Muscle layer of colon (tissue), 2 donors: ENCODE data around the gene CTRL.
"Not testable (repeated sequence)": the region's sequence is repeated elsewhere in the genome, so short reads cannot be mapped to it uniquely, and the experiment has no call there.

ENCODE experiments used
- H3K27ac ChIP-seq: one replicate; pipeline ENCODE4 v1.7.0; 2013; ENCODE audit warnings: low read depth, mild to moderate bottlenecking, low read length, moderate library complexity
- H3K27me3 ChIP-seq, 2 donors: one replicate each; pipeline ENCODE4 v1.7.0; 2013; ENCODE audit warnings: low read length in 2 of 2, mild to moderate bottlenecking in 2 of 2; ENCODE audit not compliant: insufficient read depth in 2 of 2, control insufficient read depth in 1 of 2
- H3K36me3 ChIP-seq: one replicate; pipeline ENCODE4 v1.7.0; 2013; ENCODE audit warnings: mild to moderate bottlenecking, low read length; ENCODE audit not compliant: insufficient read depth
- H3K4me1 ChIP-seq: one replicate; pipeline ENCODE4 v1.7.0; 2013; ENCODE audit warnings: mild to moderate bottlenecking, low read length; ENCODE audit not compliant: insufficient read depth
- H3K4me3 ChIP-seq, 2 donors: one replicate each; pipeline ENCODE4 v1.7.0; 2013; ENCODE audit warnings: low read length in 2 of 2, low read depth in 1 of 2, mild to moderate bottlenecking in 1 of 2, moderate library complexity in 1 of 2
- H3K9ac ChIP-seq: one replicate; pipeline ENCODE4 v1.7.0; 2013; ENCODE audit warnings: low read length
- H3K9me3 ChIP-seq: one replicate; pipeline ENCODE4 v1.7.0; 2013; ENCODE audit warnings: mild to moderate bottlenecking, low read length
- donor health status: abdominal sarcoma.
- donor health status: Adenocarcinoma of cecum.

CTRL gene

DNA sequence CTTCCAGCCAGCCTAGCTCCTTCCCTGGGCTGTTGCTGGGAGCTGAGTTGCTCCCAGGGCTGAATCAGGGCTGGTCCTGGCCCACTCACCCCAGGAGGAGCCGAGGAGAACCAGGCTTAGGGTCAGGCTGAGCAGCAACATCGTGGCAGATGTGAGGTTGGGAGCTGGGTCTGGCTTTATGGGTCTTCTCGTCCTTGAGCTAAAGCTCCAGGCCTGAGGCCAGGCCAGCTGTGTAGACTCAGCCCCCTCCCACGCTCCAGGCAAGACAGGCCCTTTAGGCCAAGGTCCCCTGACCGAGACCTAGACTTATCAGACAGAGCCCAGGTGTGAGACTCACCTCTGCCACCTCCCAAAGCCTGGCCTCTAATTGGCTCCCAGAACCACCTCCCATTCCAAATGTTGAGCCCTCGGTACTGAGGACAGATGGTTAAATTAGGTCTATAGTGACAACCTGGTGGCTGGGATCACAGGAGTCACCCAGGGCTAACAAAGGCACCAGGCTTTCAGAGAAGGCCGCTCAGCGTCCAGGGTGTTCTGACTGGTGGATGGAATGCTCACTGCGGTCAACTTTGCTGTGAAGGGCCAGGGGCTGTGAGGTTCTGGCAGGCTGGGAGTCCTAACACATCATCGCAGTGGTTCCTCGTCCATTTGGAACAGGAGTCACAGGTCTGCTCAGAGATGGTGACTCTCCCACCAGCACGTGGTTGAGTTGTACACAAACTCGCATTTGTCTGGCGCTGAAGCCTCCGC, at the start of gene CTRL:
Gene CTRL (minus strand): TSS at position 151 of the 750 bp plus-strand sequence. CDS start 10 bp downstream, at position 141.
- Histone ChIP-seq H3K27ac (no peak within 1 kb of the TSS), H3K36me3 (peaks cover 26% of the 10 kb centered on the region), H3K9me3 (no peaks in the 10 kb centered on the region), H3K9ac (no peak within 1 kb of the TSS), H3K4me1 (peaks cover 14% of the 10 kb centered on the region), H3K27me3 (no peaks in the 10 kb centered on the region), H3K4me3 (no peak within 1 kb of the TSS)

DNA sequence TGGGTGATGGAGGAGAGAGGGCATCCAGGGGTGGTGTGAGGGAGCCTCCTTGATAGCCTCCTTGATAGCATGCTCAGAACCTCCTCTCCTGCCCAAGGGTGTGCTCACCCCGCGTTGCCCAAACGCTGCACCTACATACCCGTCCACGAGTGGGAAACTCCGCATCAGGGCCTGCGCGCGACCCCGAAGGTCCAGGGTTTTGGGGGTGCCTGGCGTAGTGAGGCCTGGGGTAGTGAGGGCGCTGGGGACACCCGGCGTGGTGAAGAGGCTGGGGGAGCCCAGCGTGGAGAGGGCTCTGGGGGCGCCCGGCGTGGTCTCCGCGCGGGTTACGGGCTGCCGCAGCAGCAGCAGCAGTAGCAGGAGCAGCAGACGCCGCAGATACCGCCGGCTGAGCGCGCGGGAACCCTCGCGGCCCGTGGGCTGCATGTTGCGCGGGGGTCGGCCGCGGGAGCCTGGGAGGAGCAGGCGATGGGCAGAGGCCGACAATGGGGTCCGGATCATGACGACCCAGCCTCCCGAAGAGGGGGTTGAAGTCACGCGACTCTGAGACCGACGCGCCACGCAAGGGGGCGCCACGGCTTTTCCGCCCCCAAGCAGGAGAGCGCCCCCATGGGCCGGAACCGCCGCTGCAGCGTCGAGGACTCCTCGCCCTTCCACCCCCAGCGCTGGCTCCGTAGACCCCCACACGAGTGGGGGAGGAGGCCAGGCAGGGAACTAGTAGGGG, 48.5 kb upstream of the CTRL start, which contains the start of gene DPEP3:
Gene DPEP3 (minus strand): TSS at position 545 of the 724 bp plus-strand sequence. CDS start 119 bp downstream, at position 426.
- H3K9ac ChIP-seq: no peak within 1 kb of the TSS
- H3K9me3 ChIP-seq: no peaks in the 10 kb centered on the region
- no peaks in the 10 kb centered on the region for H3K4me1 ChIP-seq
- no peaks in the 10 kb centered on the region for H3K36me3 ChIP-seq
- peaks cover 0 to 11% of the 10 kb centered on the region in 2 donors for H3K27me3 ChIP-seq
- no peak within 1 kb of the TSS for H3K27ac ChIP-seq
- no peak within 1 kb of the TSS for H3K4me3 ChIP-seq

DNA sequence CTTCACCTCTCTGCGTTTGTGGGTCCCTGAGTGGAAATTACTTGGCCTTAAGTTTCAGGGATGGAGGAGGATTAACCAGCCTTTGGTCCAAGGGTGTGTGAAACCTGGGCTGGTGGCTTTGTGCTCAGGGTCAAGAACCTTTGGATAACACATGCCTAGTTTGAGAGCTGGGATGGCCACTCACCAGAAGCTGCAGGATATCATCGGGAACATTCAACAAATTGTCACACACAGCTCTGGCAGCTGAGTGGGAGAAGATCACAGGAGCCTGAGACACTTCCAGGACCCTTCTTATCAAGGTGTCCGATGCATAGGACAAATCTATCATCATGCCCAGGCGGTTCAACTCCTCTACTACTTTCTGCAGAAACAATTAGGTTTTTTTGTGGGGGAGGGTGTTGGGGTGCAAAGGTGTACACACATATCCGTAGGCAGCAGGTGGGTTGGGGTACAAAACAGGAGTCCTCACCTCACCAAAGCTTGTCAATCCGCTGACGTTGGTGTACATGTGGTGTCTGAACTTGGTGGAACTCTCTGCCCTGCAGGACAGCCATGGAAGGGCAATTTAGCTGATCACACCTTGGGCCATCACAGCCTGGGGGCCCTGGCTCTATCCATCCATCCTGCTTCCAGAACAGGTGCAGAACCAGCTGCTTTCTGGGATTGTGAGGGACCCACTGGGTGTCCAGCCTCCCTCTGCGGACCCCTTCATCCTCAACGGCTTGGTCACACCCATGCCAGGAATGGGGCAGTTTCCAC, 46.0 kb upstream of the CTRL start:
- peaks cover 0 to 11% of the 10 kb centered on the region in 2 donors for H3K27me3 ChIP-seq
- H3K27ac ChIP-seq: no peak overlapping the region
- H3K36me3 ChIP-seq: no peaks in the 10 kb centered on the region
- no peak overlapping the region for H3K9ac ChIP-seq
- H3K9me3 ChIP-seq: no peaks in the 10 kb centered on the region
- no peaks in the 10 kb centered on the region for H3K4me1 ChIP-seq
- H3K4me3 ChIP-seq: no peak overlapping the region

DNA sequence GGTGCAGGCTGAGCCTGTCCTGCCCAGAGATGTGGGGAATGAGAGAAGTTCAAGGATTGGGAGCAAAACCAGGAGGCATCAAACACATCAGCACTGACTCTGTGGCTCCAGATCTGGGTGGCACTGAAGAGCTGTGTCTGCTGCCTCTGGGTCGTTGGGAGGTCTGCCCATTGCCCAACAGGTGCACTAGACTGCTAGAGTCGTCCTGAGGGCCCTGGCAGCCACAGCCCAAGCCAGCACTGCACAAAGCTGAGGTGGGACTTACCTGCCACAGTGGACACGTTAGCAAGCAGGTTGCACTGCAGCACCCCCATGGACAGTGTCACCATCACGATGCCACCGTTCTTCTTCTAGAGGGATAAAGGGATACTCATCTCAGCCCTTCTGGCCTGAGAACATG, 45.3 kb upstream of the CTRL start:
- Histone ChIP-seq H3K27me3 (peaks cover 0 to 11% of the 10 kb centered on the region in 2 donors), H3K36me3 (no peaks in the 10 kb centered on the region), H3K27ac (no peak overlapping the region), H3K9ac (no peak overlapping the region), H3K4me3 (no peak overlapping the region), H3K4me1 (no peaks in the 10 kb centered on the region), H3K9me3 (no peaks in the 10 kb centered on the region)

DNA sequence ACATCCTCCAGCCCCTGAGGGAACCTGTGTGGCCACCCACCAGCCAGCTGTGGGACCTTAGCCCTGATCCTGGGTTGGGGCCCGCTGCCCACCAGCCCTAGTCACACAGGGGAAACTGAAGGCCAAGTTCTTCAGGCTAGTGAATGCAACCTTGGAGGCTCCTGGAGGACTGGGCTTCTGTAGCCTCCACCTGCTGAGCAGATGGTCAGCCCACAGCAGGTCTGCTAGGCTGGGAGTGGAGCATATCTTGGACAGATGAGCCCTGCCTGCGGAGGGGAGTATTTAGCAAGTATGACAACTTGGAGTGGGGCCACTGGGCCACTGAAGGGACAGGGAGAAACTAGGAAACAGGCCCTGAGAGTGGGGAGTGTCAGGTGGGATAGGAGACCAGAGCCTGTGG, 44.5 kb upstream of the CTRL start:
- Histone ChIP-seq H3K9me3 (no peaks in the 10 kb centered on the region), H3K4me3 (no peak overlapping the region), H3K9ac (no peak overlapping the region), H3K36me3 (no peaks in the 10 kb centered on the region), H3K27ac (no peak overlapping the region), H3K27me3 (peaks cover 0 to 11% of the 10 kb centered on the region in 2 donors), H3K4me1 (no peaks in the 10 kb centered on the region)

DNA sequence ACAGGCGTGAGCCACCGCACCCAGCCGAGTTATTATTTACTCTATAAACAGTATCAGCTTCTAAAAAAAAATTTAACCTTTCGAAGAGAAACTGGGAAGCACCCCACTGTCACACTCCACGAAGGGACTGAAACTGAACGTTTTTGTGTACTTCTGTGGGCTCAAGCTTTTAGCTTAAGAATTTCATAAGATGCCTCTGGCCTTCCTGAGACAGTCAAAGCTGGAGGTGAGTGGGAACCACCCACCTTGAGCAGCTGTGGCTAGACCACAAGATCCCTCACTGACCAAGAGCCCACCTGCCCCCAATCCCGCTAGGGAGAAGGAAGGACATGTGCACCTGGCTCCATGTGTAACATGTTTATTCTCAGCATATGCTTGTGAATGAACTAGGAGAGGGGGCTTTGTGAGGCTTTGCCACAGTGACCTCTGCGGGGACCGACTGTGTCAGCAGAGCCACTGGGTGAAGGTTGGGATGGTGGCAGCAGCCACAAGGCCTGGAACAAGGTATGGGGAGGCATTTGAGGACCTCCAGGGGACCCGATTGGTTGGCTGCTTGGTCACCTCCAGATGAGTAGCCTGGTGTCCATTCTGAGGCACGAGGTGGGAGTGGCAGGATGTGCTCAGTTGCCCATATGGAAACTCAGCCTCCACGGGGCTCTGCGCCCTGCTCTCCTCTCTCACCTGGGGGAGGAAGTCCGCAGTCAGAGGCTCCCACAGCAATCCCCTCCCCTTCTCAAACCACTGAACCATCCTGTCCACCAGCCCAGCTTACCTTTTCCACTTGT, 43.9 kb upstream of the CTRL start:
- H3K4me3 ChIP-seq: no peak overlapping the region
- H3K27me3 ChIP-seq: peaks cover 0 to 11% of the 10 kb centered on the region in 2 donors
- H3K36me3 ChIP-seq: no peaks in the 10 kb centered on the region
- H3K4me1 ChIP-seq: no peaks in the 10 kb centered on the region
- H3K27ac ChIP-seq: no peak overlapping the region
- H3K9ac ChIP-seq: no peak overlapping the region
- no peaks in the 10 kb centered on the region for H3K9me3 ChIP-seq

DNA sequence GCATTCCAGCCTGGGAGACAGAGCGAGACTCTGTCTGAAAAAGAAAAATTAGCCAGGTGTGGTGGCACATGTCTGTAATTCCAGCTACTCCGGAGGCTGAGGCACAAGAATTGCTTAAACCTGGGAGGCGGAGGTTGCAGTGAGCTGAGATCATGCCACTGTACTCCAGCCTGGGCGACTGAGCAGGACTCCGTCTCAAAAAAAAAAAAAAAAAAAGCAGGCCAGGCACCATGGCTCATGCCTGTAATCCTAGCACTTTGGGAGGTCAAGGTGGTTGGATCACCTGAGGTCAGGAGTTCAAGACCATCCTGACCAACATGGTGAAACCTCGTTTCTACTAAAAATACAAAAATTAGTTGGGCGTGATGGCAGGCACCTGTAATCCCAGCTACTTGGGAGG, 40.6 kb upstream of the CTRL start:
- H3K36me3 ChIP-seq, H3K27me3 ChIP-seq, H3K9ac ChIP-seq, H3K4me3 ChIP-seq, H3K27ac ChIP-seq, H3K4me1 ChIP-seq, H3K9me3 ChIP-seq: not testable (repeated sequence)

DNA sequence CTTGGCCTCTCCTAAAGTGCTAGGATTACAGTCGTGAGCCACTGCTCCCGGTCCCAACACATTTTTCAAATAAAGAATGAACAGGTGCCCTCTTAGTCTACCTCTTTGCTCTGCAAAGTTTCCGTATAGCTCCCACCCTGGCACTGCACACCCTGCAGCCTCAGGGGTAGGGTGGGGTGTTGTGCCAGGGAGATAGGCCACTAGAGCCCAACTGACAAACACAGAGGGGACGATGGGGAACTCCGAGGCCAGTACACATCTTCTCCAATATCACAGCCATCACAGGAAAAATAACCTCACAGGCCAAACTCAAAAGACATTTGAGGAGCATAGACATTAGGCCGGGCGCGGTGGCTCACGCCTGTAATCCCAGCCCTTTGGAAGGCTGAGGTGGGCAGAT, 39.4 kb upstream of the CTRL start:
- no peaks in the 10 kb centered on the region for H3K36me3 ChIP-seq
- H3K4me1 ChIP-seq: peaks cover 13% of the 10 kb centered on the region
- no peak overlapping the region for H3K4me3 ChIP-seq
- H3K27me3 ChIP-seq: no peaks in the 10 kb centered on the region
- H3K27ac ChIP-seq: no peak overlapping the region
- H3K9ac ChIP-seq: no peak overlapping the region
- H3K9me3 ChIP-seq: no peaks in the 10 kb centered on the region

DNA sequence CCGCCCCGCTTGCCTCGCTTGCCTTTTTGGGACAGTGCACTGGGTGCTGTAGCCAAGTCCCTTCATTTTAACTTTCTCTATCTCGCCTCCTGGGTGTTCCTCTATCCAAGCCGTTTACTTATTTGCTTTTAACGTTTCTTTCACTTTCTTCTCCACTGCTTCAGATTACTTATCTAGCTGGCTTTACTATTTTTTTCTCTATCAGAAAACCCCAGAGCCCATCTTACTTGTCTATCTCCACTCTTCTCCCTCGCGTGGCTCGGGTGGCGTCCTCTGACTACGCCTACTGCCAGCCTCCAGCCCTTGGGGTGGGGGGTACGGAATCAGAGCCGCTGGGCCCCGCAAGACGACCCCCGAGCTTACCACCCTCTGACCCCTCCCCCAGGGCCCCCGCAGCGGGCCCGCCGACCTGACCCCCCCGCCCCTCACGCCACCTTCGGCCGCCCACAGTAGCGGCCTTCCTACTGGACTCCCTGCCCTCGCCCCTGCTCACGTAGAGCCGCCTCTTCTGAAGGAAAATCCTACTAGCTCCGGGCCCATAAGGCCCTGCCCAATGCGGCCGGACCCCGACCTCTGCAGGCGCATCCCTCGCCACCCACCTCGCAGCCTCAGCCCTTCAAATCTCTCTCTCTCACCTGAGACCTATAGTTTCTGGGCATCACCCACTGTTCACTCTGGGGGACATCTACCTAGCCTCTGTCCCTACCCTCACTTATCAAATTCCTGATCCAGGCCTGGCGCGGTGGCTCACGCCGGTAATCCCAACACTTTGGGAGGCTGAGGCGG, 37.8 kb upstream of the CTRL start:
- H3K27me3 ChIP-seq: no peaks in the 10 kb centered on the region
- no peaks in the 10 kb centered on the region for H3K9me3 ChIP-seq
- peak overlapping the region; percentile 96 for H3K27ac ChIP-seq
- H3K4me3 ChIP-seq: peak overlapping the region; percentile 89 to 97
- H3K36me3 ChIP-seq: no peaks in the 10 kb centered on the region
- peak overlapping the region; percentile 78 for H3K9ac ChIP-seq
- peaks cover 30% of the 10 kb centered on the region for H3K4me1 ChIP-seq

DNA sequence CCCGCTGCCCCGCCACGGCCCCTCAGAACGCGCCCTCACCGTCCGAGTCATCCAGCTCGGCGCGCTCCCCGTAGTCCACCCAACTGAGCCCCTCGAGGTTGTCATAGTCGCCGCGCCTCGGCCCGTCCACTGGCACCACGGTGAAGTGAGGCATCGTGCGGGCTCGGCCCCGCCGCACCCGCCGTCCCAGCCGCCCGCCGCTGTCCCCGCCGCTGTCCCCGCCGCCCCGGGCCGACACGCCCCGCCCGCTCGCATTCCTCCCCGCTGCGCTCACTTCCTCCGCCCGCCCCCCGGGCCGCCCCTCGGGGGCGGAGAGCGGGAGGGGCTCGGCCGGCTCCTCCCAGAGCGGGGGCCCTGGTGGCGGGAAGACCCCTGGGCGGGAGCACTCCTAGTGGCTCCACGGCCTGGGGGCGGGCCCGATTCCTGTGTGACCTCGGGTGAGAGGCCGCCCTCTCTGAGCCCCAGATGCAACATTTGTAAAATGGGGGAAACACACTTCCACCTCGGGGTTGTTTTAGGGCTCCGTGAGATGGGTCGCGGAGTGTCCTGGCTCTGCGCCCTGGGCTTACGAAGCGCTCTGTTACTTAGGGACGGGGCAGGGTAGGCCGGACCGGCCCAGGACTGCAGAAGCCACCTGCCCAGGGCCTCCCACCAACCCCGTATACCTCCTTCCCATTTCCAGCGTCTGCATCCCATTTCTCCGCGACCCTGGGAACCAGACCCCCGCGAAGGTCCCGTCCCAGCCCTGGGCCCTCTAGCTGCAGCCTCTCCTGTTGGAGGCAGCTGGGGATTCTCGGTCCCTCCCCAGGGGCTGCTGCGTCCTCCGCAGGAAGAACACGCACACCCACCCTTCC, 37.0 kb upstream of the CTRL start, which contains the start of gene SLC12A4:
Gene SLC12A4 (minus strand): TSS at position 238 of the 854 bp plus-strand sequence. CDS start 84 bp downstream, at position 154.
- Histone ChIP-seq H3K36me3 (no peaks in the 10 kb centered on the region), H3K27ac (peak within 1 kb of the TSS; percentile 96), H3K4me1 (peaks cover 38% of the 10 kb centered on the region), H3K9ac (peak within 1 kb of the TSS; percentile 98), H3K4me3 (peak within 1 kb of the TSS; percentile 97 to 98), H3K9me3 (no peaks in the 10 kb centered on the region), H3K27me3 (no peaks in the 10 kb centered on the region)
